ENCODE data around the gene HCN1.
"Not testable (repeated sequence)": the region's sequence is repeated elsewhere in the genome, so short reads cannot be mapped to it uniquely, and the experiment has no call there.

The HCN1 gene

DNA sequence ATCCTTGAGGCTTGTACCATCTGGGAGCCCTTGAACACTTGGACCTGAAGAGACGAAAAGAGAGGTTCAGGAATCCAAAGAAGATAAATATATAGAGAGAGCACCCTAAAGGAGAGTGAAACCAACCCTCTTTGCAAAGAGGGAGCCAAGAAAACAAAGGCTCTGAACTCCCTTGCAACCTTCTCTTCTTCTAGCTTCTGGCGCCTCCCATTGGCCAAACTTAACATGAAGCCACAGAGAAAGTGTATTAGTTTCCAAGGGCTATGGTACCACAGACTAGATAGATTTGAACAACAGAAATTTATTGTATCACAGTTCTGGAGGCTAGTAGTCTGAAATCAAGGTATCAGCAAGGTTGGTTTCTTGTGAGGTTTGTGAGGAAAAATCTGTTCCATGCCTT, 175.1 kb downstream of the HCN1 start:
- H3K4me3 ChIP-seq (ENCODE audit: low read depth, low read length), result no peak overlapping the region
- no peak for TF ChIP-seq CTCF (IDR thresholded peaks at IDR 0.05; ENCODE audit: low read depth, low read length, missing control alignments)
- DNase-seq (ENCODE audit: low read depth), result no peak

- DNase-seq (ENCODE audit: low read depth), result no peak
- TF ChIP-seq CTCF (IDR thresholded peaks at IDR 0.05; ENCODE audit: low read depth, low read length, missing control alignments), result no peak
- no peak overlapping the region for H3K4me3 ChIP-seq (ENCODE audit: low read depth, low read length)
Observed at GRCh38 chr5:45512521-45512920, 183.7 kb downstream of the HCN1 start.

DNA sequence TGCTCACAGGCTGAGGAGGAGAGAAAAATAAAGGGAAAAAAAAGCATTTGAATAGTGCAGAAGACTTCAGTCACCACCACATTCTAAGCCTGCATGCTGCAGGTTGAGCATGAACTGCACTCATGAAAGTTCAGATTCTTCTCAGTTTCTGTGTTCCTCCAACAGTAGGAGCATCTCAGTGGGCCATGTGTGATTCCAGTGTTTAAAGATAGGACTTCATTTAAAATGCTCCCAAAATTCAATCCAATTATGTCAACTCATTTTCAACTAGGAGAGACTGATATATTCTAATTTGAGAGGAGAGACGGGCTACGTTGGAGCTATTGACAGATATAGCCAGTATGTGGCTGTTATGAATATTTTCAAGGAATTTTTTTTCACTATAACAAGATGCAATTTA, 186.8 kb downstream of the HCN1 start:
- no peak for DNase-seq (ENCODE audit: low read depth)
- TF ChIP-seq CTCF (IDR thresholded peaks at IDR 0.05; ENCODE audit: low read depth, low read length, missing control alignments), result no peak

DNA sequence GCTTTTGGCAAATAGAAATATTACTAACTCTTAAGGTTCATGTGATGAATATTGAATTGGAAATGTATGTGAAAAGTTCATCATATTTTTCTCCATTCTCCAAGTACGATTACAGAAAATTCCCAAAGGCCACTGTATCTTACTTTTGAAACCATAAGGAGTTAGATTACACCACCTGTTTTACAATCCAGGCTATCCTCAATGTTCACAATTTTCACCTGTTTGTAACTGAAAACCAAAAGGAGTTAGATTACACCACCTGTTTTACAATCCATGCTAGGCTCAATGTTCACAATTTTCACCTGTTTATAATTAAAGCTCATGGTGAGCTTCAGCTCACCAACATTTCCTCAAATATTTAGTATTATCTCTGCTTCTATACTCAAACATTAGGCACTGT, 188.0 kb downstream of the HCN1 start:
- no peak for TF ChIP-seq CTCF (IDR thresholded peaks at IDR 0.05; ENCODE audit: low read depth, low read length, missing control alignments)
- no peak for DNase-seq (ENCODE audit: low read depth)
- no peak overlapping the region for H3K4me3 ChIP-seq (ENCODE audit: low read depth, low read length)

More for the DNA sequence above, 186.8 kb downstream of the HCN1 start:
- no peak overlapping the region for H3K4me3 ChIP-seq (ENCODE audit: low read depth, low read length)

DNA sequence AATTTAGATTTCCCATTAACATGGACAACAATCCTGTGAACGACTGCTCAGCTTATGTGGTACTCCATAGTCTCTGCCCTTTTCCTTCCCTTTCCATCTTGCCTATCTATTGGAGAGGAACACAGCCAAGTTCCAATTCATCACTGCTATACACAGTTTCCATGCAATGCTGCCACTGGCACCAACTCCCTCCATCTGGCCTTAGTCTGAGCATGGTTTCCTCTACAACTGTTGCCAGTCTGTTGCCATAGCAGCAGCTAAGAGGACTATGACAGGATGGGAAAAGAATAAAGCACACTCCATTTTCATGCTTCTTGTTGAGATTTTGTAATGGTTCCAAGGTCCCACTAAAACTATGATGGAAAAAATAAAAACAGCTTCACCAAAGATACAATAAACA, 189.0 kb downstream of the HCN1 start:
- H3K4me3 ChIP-seq (ENCODE audit: low read depth, low read length), result no peak overlapping the region
- TF ChIP-seq CTCF (IDR thresholded peaks at IDR 0.05; ENCODE audit: low read depth, low read length, missing control alignments), result no peak
- no peak for DNase-seq (ENCODE audit: low read depth)

GRCh38 chr5:45499006-45499405, 197.2 kb downstream of the HCN1 start:
- H3K4me3 ChIP-seq (ENCODE audit: low read depth, low read length); DNase-seq (ENCODE audit: low read depth): not testable (repeated sequence)

GRCh38 chr5:45491368-45491767, 204.8 kb downstream of the HCN1 start:
- no peak for TF ChIP-seq CTCF (IDR thresholded peaks at IDR 0.05; ENCODE audit: low read depth, low read length, missing control alignments)
- DNase-seq (ENCODE audit: low read depth), result no peak
- H3K4me3 ChIP-seq (ENCODE audit: low read depth, low read length), result no peak overlapping the region

DNA sequence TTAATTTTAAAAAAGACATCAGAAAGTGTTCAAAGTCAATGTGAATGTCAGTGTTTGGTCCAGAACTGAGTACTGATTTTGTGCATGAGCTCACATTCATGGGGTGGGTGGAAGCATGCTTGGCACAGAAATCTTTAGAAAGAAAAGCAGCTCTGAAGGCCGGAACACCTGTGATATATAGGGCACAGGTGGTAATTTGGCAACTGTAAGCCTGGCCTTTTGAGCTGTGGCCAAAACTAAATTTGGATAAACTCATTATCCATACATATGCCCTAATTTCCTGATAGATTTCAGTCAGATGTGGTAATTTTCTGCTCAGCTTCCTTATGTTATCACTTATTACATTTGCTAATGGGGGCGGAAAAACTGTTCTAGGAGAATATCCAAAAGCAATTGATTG, 211.4 kb downstream of the HCN1 start:
- TF ChIP-seq CTCF (IDR thresholded peaks at IDR 0.05; ENCODE audit: low read depth, low read length, missing control alignments), result no peak
- DNase-seq (ENCODE audit: low read depth), result no peak
- no peak overlapping the region for H3K4me3 ChIP-seq (ENCODE audit: low read depth, low read length)

Data from GM12864 (cell line).